ENCODE measurements around the gene ZGPAT.

ZGPAT gene

DNA sequence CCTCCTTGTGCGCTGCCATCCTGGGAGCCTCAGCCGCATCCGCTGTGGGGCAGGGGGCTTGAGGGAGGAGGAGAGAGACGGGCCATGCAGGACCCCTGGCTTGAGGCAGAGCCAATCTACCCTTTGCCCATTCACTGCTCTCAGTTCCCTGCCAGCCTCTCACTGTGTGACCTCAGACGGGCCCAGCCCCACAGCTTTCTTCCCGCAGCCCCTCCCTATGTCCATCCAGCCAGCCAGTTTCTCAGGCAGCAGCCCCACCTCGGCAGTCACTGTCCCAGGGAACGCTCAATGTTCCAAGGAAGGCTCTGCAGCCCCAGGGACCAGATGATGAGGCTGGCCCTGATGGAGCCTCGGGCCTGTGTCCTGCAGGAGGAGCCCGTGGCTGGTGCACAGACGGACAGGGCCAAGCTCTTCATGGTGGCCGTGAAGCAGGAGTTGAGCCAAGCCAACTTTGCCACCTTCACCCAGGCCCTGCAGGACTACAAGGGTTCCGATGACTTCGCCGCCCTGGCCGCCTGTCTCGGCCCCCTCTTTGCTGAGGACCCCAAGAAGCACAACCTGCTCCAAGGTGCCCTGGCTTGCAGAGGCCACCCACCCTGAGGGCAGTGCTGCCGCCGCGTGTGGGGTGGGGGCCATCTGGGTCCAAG is 15.3 kb upstream of the ZGPAT start:
- DNase-seq (ENCODE audit: low read depth): no peak

DNA sequence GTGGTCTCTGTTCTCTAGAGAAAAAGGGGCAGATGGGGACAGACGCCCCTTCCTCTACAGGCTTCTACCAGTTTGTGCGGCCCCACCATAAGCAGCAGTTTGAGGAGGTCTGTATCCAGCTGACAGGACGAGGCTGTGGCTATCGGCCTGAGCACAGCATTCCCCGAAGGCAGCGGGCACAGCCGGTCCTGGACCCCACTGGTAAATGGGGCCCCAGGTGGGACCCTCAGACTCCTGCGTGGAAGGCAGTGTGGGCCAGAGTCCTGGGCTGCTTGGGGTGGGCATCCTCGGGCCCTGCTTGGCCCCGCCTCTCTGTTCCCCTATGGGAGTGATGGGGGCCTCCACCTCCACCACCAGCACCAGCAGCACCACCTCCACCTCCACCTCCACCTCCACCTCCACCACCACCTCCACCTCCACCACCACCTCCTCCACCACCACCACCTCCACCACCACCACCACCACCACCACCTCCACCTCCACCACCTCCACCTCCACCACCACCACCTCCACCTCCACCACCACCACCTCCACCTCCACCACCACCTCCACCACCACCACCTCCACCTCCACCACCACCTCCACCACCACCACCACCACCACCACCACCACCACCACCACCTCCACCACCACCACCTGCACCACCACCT is 14.6 kb upstream of the ZGPAT start:
- DNase-seq (ENCODE audit: low read depth): no peak

- no peak for DNase-seq (ENCODE audit: low read depth)
These were observed 13.9 kb upstream of the ZGPAT start for GRCh38 chr20:63693733-63694583.

- no peak for DNase-seq (ENCODE audit: low read depth)
These were observed 13.0 kb upstream of the ZGPAT start for GRCh38 chr20:63694584-63695423.

DNA sequence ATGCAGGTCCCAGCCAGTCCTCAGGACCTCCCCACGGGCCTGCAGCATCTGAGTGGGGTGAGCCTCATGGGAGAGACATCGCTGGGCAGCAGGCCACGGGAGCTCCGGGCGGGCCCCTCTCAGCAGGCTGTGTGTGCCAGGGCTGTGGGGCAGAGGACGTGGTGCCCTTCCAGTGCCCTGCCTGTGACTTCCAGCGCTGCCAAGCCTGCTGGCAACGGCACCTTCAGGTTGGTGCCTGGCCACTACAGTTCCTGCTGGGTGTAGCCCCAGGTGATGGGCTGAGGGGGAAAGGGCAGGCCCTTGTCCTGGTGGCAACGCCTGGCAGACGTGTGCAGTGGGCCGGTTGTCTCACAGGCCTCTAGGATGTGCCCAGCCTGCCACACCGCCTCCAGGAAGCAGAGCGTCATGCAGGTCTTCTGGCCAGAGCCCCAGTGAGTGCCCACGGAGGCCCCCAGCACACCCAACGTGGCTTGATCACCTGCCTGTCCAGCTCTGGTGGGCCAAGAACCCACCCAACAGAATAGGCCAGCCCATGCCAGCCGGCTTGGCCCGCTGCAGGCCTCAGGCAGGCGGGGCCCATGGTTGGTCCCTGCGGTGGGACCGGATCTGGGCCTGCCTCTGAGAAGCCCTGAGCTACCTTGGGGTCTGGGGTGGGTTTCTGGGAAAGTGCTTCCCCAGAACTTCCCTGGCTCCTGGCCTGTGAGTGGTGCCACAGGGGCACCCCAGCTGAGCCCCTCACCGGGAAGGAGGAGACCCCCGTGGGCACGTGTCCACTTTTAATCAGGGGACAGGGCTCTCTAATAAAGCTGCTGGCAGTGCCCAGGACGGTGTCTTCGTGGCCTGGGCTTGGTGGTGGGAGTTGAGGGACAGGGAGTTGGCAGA is 12.2 kb upstream of the ZGPAT start:
- DNase-seq (ENCODE audit: low read depth): no peak

- no peak for DNase-seq (ENCODE audit: low read depth)
These were observed 11.6 kb upstream of the ZGPAT start for GRCh38 chr20:63696306-63696627.

GRCh38 chr20:63696628-63697356 is 11.0 kb upstream of the ZGPAT start, which contains the start of gene TNFRSF6B:
Gene TNFRSF6B (plus strand): TSS chr20:63696652. CDS start chr20:63696768, 116 bp downstream.
- no peak for DNase-seq (ENCODE audit: low read depth)

- no peak for DNase-seq (ENCODE audit: low read depth)
These were observed 10.4 kb upstream of the ZGPAT start for GRCh38 chr20:63697357-63697867.

DNA sequence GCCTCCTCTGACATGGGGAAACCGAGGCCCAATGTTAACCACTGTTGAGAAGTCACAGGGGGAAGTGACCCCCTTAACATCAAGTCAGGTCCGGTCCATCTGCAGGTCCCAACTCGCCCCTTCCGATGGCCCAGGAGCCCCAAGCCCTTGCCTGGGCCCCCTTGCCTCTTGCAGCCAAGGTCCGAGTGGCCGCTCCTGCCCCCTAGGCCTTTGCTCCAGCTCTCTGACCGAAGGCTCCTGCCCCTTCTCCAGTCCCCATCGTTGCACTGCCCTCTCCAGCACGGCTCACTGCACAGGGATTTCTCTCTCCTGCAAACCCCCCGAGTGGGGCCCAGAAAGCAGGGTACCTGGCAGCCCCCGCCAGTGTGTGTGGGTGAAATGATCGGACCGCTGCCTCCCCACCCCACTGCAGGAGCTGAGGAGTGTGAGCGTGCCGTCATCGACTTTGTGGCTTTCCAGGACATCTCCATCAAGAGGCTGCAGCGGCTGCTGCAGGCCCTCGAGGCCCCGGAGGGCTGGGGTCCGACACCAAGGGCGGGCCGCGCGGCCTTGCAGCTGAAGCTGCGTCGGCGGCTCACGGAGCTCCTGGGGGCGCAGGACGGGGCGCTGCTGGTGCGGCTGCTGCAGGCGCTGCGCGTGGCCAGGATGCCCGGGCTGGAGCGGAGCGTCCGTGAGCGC is 9.8 kb upstream of the ZGPAT start:
- no peak for DNase-seq (ENCODE audit: low read depth)

DNA sequence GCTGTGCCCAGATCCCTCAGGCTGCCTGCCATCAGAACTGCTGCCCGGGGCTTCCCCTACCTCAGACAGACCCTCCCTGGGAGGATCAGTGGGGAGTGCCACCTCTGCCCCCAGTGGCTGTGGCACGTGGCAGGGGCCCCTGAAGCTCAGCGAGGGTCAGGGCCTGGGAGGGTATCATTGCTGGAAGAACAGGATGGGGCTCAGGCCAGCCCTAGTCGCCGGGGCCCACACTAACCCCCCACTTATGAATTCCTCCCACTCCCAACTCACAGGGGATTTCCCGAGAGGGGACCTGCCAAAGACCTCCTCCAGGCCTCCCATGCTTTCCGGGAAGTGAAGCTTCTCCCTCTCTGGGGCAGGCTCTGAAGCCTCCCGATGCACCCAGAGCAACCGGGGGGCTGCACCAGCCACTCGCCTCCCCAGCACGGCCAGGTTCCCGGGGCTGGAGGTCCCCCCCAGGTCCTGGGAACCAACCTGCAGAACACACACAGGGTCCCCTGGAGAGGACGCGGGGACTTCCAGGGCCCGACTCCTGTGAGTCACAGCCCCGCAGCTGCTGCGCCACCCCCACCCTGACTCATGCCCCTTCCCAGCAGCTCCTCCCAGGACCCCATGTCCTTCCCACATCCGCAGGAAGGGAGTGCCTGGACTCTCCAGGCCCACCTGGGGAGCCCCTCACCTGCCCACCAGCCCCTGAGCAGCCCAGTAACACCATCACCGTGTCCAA is 8.9 kb upstream of the ZGPAT start:
- peak; percentile 33 for DNase-seq (ENCODE audit: low read depth)

DNA sequence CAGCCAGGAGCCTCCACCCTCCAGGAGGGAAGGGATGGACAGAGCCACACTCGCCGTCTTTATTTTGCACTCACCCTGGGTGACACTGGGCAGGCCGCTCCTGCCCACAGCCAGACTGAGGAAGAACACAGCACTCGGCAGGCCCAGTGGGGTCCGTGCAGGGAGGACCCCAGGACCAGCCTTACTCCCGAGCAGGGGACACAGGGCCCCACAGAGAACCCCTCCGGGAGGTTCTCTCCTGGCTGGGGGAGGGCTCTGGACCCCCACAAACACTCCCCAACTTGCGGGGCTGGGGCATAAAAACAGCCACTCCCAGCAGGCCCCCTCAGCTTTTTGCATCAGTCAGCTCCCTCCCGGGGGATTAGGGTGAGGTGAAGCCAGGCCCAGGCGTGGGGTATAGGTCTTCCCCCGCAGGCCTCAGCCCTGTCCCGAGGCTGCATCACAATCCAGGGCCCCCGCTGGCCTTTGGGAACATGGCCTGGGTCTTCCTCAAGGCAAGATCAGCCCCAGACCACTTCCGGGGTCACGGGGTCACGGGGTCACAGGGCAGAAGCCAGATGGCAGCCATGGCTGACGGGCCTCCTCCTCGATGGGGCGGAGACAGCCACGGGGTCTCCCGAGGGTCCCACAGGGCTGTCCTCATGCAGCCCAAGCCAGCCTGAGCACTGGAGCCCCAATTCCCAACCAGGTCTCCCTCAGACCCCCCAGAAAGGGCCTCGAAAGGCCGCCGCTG is 8.2 kb upstream of the ZGPAT start:
- no peak for DNase-seq (ENCODE audit: low read depth)

GRCh38 chr20:63700199-63701050 is 7.4 kb upstream of the ZGPAT start:
- no peak for DNase-seq (ENCODE audit: low read depth)

- DNase-seq (ENCODE audit: low read depth): no peak
These were observed 6.8 kb upstream of the ZGPAT start for GRCh38 chr20:63701051-63701328.

DNA sequence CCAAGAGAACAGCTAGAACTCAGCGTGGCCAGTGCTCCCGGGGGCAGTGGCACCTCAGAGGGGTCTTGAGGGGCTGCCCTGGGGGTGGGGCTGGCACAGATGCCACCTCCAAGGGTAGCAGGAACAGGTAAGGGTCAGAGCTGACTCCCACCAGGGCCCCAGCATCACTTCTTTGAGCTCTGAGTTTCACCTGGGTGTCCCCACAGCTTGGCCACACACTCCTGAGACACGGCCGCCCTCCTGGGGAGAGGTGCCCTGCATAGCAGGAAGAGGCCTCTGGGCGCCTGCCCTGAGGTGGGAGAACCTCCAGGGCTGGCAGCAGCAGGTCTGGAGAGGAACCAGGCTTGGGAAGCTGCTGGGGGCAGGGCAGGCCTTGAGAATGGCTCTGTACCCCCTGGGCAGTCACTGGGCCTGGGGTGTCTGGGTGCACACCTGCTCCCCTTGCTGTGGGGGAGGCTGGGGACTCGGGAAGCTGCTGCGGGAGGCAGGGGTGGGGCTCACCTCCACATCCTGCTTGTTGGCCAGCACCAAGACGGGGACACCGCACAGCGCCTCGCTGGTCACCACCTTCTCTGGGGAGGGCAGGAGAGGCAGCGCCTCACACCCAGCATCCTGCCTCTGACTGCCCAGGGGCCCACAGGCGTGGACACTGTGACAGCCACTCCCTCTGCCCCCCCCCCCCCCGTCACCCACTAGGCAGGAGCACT is 6.4 kb upstream of the ZGPAT start:
- no peak for DNase-seq (ENCODE audit: low read depth)

DNA sequence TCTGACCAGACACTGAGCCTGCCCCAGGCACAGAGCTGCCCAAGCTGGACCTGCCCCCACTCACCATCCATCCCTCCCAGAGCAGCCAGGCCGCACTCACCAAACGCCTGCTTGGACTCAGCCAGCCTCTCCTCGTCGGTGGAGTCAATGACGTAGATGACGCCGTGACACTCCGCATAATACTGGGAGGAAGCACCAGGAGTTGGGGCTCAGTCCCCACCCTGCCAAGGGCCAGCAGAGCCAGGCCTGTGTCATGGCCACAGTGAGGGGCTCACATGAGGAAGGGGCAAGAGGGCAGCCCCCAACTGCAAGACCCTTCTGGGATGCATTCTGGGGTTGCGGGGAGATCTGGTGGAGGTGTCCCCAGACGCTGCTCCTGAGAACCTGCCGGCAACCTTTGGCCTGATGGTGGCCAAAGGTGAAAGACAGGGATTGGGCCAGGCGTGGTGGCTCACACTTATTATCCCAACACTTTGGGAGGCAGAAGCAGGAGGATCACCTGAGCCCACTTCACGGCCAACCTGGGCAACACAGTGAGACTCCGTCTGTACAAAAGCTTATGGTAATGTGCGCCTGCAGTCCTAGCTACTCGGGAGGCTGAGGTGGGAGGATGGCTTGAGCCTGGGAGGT is 5.7 kb upstream of the ZGPAT start:
- no peak for DNase-seq (ENCODE audit: low read depth)

- no peak for DNase-seq (ENCODE audit: low read depth)
These were observed 4.9 kb upstream of the ZGPAT start for GRCh38 chr20:63702751-63703470.
